GM19395 (cell line): ENCODE data around the gene NUP188.

Experiments
- ATAC-seq: cut with Tn5 transposase; IDR thresholded peaks from one replicate; pipeline ENCODE4 v1.9.1; 2021; ENCODE audit warnings: mild to moderate bottlenecking, moderate library complexity; ENCODE audit not compliant: unreplicated experiment

NUP188 gene

DNA sequence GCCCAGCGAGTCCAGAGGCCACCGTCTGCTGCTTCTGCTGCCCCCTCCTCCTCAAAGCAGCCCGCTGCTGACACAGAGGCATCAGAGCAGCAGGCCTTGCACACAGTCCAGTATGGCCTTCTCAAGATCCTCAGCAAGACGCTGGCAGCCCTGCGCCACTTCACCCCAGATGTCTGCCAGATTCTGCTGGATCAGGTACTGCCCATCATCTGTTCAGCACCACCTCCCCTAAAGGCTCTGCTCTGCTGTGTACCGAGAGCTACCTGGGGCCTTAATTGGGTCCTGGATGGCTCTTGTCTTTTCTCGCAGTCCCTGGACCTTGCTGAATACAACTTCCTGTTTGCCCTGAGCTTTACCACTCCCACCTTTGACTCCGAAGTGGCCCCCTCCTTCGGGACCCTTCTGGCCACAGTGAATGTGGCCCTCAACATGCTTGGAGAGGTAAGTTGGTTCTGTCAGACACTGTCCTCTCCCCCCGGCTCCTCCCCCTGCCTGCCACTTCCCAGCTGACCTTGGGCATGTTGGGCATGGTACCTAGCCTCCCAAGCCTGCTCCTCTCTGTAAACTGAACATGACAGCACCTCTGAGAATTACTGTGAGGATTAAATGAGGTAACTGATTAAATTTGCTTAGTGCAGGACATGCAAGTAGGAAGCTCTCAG is 58.0 kb downstream of the NUP188 start:
- ATAC-seq = no peak

DNA sequence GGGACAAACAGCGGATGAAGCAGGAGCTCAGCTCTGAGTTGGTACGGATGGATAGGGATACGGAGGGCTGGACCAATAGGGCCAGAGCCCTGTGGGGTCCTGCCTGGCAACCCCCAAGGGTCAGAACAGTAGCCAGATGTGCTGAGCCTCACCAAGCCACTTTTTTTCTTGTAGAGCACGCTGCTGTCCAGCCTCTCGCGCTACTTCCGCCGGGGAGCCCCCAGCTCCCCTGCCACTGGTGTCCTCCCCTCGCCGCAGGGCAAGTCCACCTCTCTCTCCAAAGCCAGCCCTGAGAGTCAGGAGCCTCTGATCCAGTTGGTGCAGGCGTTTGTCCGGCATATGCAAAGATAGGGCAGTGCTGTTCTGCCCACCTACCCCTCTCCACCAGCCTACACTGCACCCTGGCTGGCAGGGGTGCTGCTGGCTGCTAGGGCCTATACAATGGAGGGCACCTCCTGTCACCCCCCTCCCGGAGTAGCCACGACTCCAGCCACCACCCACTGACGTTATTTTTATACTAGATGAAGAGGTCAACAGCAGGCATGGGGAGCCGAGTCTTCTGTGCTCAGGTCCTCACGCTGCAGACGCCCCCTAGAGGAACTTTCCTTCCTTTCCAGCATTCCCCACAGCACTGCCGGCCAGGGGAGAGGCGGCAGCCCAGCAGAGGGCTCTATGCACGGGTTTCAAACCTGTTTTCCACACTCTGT is 59.0 kb downstream of the NUP188 start:
- no peak for ATAC-seq

DNA sequence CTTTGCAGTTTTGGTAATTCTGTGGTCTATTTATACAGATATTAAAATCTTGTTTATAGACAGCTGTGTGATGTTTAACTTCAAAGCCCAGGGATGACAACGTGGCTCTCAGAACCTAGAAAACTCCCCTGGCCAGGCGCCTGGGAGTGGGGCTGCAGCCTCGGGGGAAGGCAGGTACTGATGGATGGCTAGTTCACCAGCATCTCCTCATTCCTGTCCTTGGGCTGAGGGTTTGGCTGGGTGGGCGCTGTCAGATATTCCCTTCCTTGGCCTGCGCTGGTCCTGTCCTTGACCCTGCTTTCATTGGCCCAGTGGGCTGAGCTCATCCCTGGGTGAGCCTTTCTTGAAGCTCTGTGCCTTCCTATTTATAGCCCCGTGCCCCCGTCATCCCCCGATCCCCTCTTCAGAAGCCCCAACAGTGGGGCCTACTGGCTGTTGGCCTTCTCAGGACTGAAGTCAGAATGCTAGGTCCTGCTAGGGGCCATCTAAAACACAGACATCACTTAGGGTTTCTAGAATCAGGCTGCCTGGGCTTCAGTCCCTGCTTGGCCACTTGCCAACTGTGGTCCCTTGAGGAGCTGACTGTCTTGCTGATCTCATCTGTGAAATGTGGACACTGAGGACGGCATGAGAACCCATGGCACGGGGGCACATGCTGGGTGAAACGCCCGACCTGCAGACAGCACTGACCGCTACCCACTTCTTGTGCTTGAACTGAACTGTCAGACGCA is 59.7 kb downstream of the NUP188 start:
- no peak for ATAC-seq

DNA sequence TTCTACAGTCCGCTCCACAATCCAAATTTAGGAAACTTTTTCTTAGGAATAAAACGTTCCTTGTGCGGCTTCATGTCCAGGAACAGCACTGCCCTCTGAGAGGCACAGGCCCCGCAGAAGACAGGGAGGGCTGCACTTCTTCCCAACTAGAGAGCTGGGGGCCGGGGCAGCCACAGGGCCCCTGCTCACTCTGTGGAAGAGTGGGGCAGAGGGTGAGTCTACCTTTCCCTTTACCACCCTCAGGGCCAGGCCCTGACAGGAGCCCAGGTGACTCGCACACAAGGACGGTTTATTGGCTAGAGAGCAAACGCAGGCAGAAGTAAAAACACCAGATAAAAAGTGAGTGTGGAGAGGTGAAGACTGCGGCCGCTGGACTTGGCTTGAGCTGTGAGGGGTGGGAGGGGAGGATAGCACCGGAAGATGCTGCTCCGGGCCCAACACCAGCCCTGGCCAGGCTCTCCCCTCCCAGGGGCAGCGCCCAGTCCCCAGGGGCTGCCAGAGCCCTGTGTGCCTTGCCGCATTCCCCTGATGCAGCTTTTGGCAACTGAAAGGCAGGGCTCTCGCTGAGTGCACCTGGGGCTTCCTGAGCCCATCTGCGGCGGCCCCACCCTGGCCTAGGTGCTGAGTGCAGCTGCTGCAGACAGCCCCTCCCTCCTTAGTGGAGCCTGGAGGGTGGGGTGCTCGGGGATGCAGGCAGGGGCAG is 60.4 kb downstream of the NUP188 start:
- ATAC-seq = no peak

DNA sequence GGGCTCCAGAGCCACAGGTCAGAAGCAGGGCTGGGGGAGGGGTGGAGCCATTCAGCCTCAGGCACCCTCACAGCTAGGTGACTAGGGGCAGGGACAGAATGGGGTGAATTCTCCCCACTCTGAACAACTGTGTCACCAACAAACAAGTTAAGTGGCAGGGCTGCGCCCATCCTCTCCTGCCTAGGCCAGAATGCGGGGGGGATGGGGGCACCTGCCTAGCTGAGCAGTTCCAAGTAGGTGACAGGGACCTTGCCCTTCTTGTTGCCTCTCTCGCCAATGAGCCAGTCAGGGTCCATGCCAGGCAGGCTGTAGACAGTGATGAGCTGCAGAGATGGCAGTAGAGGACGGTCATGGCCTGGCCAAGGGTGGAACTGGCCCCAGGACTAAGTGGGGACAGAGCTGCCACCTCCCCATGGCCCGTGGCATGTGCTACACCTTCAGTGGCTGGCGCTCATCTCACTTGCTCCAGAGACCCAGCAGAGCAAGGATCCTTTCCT is 61.0 kb downstream of the NUP188 start:
- no peak for ATAC-seq

DNA sequence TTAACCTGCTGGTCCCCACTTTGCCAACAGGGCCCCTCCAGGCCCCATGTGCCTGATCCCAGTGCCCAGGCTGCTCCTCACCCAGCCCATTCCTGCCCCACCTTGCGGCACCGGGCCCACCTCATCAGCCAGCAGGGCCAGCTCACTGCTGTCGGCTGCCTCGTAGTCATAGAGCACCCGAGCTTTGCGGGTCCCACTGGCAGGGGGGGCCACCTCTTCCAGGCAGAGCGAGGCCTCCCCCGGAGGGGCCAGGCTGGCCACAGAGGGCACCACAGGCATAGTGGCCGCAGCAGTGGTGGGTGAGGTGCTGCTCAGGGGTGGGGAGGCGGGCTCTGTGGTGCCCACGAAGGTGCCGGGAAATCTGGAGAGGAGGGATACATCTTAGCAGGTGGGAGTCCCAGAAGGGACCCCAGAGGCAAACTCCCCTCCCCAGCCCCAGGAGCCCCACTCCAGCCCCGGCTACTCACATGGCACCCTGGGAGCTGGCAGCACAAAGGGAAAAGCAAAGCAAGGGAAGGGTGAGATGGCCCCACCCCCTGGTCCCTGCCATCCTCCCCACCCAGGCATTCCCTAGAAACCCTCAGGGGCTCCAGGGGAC is 61.6 kb downstream of the NUP188 start:
- ATAC-seq = no peak

DNA sequence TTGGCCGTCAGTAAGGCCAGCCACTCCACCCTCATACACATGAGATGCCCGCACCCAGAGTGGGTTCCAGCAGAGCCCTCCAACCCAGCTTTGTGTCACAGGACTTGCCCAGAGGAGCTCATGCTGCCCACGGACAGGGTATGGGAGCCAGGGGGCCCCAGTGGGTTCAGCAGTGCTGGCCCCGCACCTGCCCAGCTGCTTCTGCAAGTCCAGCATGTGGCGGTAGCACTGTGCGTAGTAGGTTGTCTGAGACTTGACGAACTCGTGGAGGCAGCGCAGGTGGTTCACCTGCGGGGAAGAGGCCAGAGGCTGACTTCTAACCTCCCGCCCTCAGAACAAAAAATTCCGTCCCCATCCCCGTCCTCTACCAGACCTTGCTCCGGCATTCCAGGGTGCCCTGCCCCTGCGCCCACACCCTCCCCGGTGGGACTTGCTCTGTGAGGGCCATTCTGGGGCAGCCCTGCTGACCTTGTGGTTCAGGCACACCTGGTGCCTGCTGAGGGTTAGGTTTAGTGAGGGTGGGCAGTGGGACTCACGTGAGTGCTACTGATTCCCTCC is 62.2 kb downstream of the NUP188 start:
- ATAC-seq = no peak

DNA sequence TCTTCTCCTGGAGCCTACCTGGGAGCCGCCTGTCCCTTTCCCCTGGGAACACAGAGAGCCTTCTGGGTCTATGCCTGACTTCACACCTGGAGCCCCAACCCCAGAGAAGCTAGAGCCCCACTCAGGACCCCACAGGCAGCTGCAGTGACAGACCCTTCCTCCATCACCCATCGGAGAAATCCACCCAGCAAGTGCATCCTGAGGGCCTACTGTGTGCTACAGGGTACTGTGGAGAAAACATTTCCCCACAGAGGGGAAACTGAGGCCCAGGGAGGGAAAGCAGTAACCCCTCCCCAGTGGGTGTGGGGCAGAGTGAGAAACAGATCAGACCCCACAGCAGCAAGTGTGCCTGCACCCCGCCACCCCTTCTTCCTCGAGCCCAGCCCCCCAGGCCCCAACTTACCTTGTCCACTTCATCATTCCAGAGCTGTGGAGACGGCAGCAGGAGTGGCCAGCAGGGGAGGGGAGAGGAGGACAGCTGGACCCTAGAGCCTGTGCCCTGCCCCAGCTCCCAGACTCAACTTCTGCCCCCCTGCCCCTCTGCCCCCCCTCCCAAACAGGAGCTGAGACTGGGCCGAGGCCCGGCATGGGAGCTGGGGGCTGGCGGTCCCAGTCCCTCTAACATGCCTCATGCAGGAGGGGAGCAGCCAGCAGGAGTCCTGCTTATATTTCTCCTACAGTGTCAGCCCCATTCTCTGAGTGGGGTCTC is 62.9 kb downstream of the NUP188 start:
- ATAC-seq = no peak

DNA sequence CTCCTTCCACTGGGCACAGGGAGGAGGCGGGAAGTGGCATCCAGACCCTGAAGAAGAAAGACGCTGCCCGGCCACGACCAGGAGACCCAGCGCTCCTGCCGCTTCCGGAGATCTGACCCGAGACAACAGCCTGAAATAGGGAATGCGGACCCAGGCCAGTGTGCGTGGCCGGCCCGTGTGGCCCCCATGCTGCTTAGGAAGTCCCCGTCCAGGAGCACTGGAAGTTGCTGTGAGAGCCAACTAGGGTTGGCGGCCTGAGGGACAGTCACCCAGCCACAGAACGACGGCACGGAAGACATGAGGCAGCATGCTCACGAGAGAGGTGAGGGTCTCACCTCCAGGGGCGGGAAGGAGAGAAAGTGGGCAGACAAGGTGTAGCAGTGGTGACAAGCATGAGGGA is 63.7 kb downstream of the NUP188 start:
- no peak for ATAC-seq

DNA sequence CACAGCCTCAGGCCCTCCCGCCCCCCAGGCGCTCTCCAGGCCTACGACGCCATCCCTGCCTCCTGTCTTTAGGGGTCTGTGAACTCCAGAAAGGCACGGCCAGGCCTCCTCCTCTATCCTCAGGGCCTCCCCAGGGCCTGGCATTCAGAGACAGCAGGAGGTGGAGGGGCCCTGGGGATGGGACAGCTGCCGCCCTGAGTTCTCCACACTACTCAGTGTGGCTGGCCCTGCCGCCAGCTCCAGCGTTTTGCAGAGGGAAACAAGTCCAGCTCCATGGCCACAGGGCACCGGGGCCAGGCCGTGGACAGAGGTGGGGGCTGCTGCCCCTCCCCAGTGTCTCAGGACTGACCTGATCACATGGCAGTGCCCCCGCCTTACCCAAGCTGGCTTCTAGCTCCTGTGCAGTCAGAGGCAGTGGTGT is 64.3 kb downstream of the NUP188 start:
- no peak for ATAC-seq

DNA sequence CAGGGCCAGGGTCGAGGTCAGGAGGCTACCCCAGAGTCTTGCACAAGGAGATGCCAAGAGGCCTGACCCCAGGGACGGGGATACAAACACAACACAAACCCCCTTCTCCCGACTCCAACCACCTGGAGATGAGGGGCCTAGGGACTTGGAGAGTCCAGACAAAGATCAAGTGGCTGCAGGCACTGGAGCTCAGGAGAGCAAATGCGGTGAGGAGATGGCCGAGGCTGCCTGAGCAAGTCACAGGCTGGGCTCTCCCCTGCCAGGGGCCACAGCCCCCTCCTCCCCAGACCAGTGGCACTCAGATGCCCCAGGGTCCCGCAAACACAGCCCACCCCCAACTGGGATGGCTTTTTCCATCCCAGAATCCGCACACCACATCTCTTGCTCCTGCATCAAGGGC is 64.8 kb downstream of the NUP188 start:
- ATAC-seq = no peak

DNA sequence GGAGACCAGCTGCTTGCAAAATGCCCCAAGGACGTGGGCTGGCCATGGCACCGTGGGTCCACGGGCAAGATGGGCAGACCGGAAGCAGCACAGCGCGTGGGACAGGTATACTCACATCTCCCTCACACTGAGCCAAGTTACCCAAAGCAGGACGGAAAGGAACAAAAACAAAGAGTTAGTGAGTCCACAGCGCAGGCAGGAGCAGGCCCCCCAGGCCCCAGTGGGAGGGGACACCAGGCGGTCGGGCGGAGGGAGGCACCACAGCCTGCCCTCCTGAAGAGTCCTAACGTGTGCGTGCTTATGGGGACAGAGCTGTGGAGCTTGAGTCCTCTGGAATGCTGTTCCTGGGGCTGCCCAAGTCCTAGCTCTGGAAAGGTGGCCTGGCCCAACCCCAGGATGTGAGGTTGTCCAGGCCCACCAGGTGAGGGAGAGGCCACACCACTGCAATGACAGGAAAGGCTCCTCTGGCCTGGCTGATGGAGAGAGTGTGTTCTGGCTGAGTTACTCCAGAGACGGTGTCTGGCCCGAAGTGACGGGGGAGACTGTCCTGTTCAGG is 65.5 kb downstream of the NUP188 start:
- ATAC-seq = no peak

DNA sequence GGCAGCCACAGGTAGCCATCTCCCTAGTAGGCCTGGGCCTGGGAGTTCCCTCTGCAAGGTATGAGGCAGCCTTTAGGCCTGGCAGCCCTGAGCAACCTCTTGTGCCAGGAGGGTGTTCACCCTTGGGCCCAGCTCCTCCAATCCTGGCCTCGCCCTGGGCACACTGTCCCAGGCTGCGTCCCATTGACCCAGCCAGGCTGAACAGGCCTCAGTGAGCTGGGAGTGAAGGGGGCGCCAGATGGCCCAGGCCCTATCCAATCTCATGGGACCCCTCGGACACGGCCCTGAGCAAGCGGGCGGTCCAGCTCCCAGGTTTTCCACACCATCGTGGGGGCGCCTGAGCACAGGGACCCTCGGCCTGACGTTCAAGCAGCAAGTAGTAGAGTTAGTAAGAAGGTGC is 66.2 kb downstream of the NUP188 start:
- ATAC-seq = no peak

DNA sequence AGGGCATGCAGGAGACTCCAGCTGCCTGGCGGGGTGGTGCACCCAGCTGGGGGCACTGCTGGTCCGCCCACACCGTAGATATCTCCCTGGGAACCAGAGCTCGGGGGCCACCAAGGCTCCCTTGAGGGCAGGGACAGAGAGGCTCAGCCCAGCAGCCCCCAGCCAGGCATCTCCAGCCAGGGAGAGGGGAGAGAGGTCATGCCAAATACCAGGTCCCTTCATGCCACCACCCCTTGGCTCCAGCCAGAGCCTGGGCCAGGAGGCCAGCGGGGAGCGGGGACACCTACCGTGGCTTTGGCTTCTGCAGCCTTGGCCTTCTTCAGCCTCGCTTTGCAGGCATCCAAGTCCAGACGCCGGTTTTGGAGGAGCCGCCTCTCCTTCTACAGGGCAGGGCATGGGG is 66.6 kb downstream of the NUP188 start:
- no peak for ATAC-seq

DNA sequence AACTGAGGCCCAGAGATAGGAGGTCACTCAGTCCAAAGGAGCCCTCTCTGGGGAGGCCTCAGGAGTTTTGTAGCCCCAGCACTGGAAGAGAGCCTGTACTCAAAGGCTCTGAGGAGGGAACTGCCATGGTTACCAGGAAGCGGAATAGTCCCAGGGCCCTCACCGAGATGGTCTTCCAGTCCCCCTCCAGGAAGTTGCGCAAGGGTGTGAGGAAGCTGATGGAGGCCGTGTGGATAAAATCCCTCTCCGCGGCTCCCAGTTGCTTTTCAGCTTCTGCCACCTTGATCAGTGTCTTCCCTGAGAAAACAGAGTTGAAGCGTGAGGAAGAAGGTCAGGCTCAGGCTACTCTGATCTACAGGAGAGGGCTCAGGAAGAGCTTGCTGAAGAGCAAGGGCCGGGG is 67.1 kb downstream of the NUP188 start:
- ATAC-seq = no peak

DNA sequence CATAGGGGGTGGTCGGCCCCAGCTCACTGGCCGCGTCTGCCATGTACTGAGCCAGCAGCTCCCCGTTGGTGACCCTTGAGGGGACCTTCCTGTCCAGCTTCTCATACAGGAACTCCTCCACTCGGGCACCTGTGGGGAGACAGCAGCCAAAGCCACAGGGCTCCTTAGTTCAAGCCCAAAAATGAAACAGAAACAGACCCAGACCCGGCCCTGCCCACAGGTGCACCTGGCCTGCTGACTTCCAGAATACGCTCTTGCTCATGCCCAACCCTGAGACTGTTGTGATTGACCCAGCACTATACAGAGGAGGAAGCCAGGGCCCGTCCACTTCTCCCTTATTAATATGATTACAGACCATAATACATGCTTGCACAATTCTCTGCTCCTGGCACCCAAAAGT is 73.6 kb downstream of the NUP188 start:
- peak; percentile 91 for ATAC-seq

DNA sequence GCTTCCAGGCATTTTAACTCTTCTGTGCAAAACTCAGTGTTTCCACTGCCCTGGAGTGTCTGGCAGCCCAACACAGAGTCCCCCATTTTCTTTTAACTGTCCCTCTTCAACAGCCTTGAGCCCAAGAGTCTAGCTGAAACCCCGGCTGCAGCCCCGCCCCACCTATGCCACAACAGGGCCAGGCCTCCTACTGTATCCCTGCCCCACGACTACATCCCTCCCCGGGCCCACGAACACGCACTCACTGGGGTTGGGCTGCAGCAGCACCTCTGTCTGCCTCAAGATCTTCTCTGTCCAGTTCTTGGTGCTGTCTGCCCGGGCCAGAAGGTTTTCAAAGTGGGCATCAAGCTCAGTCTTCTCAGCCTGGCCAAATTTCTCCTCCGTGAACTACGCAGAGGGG is 74.5 kb downstream of the NUP188 start:
- no peak for ATAC-seq

DNA sequence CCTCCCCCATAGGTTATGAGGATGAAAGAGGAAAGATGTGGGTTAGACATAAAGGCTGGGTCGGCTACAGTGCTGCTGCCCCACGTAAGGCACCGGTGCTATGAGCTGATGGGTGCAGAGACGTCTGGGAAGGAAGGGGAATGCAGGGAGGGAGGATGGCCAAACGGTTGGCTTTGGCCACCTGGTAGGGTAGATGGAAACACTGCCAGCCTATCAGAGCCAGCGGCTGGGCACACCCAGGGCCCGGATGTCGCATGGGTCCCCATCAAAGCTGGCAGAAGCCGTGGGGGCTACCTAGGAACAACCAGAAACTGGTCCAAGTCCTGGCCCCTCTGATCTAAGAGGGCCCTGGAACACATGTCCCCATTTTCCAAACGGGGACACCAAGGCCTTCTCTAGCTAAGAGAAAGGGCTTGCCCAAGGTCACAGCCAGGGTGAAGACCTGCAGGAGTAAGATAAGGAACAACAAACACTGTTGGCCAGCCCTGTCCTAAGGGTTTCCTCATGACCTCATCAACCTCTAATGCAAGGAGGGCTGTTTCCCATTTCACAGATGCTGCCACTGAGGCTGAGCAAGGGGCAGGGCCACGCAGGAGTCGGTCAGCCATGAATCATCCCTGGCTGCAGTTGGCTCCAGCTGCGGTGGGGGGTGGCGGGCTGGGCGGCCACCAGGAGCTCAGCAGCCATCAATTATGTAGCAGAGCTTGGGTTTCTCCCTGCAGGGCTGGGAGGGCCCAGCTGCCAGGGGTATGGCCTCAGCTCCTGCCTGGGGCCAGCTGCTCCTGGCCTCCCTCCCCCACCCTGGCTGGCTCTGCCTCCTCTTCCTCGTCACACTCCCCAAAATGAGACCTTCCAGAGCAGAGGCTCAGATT is 75.8 kb downstream of the NUP188 start:
- ATAC-seq = no peak

DNA sequence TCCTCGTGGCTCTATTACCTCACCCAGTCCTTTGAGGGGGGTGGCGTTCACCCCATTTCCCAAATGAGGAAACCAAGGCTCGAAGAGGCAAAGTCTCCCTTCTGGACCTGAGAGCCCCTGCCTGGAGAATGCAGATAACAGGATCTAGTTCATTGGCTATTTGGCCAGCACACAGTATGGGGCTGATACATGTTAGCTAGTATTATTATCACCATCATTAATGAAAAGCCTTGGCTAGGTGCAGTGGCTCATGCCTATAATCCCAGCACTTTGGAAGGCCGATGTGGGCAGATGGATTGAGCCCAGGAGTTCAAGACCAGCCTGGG is 76.4 kb downstream of the NUP188 start:
- ATAC-seq = no peak
